Breast epithelium (tissue), 3 donors: Measurements from ENCODE around the gene EDN3.

Source experiments
- CTCF ChIP-seq, 3 donors: fragments of 450-650 bp; IDR thresholded peaks; one replicate each; pipeline ENCODE4 v1.5.1; 2016 to 2017; ENCODE audit warnings: antibody characterized with exemption in 3 of 3, mild to moderate bottlenecking in 3 of 3, moderate library complexity in 3 of 3
- POLR2AphosphoS5 ChIP-seq, 3 donors: sonication (generic); formaldehyde crosslinking; IDR thresholded peaks; one replicate each; pipeline ENCODE4 v1.6.1; 2017; ENCODE audit warnings: antibody characterized with exemption in 3 of 3

DNA sequence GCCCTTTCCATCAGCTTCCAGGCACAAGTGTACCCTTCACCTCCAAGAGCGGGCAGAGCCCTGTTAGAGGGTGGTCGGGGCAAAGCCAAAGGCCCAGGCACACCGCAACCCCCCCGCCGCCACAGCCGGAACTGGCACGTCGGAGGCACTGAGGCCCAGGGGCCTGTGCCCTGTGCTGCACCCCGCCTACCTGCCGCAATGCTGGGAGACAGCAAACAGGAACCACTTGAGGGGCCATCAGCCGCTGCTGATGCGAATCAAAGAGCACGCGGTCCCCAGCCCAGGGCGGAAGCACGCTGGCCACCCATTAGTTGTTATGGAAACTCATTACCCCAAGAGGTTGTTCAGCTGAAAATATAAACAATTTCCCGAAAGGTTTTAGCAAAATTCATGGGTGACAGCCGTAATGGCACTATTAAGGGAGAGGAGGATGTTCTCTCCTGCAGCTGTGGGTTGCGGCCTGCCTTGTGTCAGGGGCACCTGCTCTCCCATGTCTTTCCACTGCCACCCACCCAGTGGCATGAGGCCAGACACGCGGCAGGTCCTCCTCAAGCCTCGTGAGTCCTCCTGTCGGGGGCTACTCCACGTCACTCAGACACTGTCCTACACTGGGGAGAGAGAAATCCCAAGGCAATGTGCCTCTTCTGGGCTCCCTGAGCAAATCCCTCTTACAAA, 65.3 kb downstream of the EDN3 start:
- TF ChIP-seq CTCF (IDR thresholded peaks at IDR 0.05) (no peak), POLR2AphosphoS5 (IDR thresholded peaks at IDR 0.05) (no peak)
